Central memory CD4-positive, alpha-beta T cell (primary cell): Measurements from ENCODE around the gene TRPV5.

ENCODE experiments used
- DNase-seq: peaks from one replicate; pipeline ENCODE4 v3.0.0; 2022

TRPV5 gene

DNA sequence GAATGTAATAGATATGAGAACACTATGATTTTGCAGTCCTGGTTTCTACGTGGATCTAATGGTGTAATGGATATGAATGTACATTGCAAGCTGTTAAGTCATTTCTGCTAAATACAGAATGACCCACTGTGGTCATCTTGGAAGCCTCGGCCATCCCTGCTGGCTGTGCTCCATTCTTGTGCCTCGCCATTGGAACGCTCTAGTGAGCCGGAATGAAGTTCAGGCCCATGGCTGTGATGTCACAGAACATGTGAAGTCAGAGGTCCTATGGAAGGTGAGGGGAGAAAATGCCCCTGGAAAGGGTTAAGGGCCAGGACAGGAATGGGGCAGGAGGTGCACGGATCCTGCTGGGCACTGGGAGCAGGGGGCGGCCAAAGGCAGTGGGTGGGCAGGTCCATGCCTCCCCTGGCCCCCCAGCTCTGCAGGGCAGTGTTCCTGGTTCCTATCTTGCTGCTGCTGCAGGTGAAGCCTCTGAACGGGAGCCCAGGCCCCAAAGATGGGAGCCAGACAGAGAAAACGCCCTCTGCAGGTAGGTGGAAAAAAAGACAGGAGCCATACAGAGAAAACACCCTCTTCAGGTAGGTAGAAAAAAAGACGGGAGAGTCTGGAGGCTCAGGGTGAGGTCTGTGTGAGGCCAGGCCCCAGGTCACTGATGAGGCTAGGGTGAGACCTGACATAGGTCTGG is 5.8 kb upstream of the TRPV5 start, which contains the start of gene LLCFC1:
LLCFC1 (plus strand) TSS at position 259 of the 685 bp plus-strand sequence; CDS start at position 397, 138 bp downstream.
- DNase-seq, result no peak

DNA sequence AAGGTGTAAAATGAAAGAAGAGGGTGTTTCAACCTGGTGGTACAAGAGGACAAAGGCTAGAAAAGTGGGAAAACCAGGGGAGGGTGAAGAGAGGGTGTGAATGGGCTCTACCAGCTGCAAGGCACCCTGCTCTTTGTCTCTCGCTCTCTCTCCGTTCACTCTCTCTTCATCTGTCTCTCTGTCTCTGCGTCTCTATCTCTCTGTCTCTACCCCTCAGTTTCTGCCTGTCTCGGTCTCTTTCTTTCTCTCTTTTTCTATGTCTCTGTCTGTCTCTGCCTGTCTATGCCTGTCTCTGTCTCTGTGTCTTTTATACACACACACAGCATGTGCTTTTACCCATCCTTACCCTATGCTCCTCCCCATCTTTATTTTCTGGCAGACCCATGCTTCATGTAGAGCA is 5.1 kb upstream of the TRPV5 start:
- DNase-seq, result no peak

DNA sequence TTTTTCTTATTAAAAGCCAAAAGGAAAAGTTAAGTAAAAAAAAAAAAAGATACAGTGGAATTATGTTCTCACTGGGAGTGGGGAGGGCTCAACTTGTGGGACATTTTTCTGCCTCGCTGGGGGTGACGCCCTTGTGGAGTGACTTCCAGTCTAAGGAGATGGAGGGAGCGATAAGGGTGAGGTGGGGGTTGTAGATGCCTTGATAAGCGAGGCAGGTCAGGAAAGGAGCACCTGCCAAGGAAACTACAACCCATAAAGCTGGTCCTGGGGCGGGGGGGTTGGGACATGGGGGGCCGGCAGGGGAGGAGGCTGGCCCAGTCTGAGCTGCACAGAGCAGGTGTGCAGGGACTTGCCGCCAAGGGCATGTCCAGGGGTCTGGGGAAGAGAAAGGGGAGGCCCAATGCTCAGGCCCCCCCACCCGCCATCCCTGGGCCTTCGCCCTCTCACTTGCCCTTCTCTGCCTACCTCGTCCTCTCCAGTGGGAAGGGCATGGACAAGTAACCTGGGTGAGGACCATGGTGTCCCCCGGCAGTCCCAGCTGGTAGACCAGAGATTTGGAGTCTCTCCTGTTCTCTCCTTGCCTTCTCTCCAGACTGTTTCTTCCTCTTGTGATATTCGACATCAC is 2.5 kb upstream of the TRPV5 start:
- DNase-seq, result no peak

DNA sequence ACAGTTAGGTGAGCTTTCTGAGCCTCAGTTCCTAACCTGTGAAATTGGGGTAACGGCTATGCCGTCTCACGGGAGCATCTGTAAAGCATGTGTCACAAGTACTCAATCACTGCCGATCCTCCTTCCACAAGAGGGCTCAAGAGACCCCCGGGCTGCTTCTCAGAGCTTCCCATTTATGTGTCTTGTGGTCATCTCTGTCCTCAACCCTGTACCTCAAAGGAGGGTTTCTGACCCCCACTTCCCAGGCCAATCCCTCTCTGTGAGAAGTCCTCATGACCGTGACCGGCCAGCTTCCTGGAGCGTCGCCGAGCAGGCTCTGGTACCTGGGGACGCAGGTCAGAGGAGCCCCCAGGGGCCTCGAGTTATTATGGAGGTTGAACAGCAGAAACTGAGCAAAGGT is 510 bp upstream of the TRPV5 start:
- DNase-seq, result no peak

DNA sequence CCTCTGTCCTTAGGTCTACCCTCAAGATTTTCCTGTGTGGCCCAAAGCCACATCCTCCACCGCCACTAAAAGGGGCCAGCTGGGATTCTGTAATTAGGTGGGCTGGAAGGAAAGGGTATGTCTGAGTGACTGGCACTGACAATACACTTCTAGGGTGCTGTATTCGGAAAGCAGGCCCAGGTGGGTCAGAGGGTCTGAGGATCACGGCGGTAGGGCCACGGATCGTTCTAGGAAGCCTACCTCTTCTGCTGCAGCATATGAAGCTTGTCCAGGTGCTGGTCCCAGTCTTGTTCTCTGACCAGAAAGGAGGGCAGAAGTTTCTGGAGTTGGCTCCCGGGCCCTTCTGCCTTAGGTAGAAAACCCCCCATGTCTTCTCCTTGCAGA is 462 bp downstream of the TRPV5 start:
- DNase-seq, result no peak

DNA sequence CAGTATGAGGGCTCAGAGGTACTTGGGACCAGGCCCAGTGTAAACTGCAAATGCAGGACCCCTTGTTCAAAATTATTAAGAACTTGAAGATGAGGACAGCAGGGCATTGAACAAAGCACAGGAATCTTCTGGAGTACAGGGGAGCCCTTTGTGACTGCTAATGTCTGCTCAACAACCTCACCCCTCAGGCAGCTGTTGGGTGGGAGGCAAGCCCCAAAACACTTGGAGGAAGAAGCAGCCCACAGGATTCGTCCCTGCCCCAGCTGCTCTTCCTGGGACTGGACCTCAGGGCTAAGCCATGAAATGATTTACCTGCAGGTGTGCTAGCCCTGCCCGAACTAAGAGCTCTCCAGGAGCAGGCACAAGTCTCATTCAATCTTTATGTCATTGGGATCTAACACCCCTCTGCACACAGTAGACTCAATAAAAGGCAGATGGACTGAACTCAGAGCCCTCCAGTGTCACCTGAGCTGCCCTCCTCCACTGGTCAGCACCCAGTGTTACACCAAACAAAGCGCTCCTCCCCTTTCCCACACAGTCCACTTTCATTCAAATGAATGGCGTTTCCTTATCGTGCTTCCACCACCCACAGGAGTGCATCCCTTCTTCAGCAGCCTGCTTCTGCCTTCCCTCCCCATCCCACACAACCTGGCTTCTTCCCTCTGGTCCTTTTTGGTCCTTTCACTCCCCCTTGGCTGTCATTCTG is 1.0 kb downstream of the TRPV5 start:
- DNase-seq, result no peak

DNA sequence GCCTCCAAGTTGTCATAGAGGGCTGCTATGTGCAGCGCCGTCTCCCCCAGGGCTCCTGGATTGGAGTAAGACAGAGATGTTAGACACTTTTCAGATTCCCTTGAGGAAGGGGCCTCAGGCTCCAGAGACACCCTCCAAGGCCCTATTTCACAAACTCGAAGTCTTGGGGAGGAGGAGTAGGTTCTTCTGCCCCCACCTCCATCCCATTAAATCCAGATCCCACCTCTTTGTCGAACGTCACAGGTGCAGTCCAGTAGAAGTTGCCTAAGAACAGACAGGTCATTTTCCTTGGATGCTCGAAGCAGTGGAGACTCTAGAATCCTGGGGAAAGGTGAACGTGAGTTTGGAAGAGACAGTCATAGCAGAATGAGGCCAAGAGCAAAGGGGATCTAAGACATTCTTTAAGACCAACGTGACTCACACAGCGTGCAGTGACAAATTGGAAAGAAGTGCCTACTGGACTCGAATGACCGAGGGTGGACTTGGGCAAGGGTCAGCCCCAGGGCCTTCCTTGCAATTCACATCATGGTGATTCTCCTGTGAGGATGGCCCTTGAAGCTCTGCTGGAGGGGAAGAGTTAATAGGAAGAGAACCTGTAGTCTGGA is 3.3 kb downstream of the TRPV5 start:
- no peak for DNase-seq

DNA sequence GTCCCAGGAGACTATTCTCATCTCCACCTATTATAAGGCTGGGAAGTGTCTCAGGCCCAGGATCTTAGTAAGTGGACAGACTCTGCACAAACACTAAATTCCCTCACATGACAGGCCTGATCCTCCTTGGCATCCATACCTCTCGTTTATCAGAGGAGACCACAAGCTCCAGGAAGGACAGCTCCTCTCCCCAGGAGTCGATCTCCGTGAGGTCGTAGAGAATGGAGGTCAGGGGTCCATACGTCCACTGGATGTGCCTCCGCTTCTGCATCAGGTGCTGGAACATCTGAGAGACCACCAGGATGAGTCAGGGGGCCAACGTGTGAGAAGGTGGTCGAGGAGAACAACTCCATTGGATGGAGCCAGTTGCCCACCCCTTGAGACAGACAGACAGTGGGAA is 5.6 kb downstream of the TRPV5 start:
- DNase-seq, result no peak

DNA sequence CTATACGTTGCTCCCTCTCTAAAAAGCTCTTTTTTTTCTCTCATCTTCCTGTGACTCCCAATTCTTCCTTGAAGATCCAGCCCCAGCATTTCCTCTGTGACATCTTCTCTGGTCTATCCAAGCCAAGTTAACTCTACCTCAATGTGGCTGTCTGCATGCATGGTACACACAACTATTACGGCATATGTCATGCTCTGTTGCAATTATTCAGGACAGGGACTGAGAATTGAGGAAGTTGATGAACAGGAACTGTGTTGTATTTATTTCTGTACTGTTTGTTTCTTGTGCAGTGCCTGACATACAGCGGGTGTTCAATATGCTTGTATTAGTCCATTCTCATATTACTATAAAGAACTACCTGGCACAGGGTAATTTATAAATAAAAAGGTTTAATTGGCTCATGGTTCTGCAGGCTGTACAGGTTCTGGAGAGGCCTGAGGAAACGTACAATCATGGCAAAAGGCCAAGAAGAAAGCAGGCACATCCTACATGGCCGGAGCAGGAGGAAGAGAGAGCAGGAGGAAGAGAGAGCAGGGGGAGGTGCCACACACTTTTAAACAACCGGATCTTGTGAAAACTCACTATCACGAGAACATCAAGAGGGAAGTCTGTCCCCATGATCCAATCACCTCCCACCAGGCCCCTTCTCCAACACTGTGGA is 6.3 kb downstream of the TRPV5 start:
- DNase-seq, result no peak

DNA sequence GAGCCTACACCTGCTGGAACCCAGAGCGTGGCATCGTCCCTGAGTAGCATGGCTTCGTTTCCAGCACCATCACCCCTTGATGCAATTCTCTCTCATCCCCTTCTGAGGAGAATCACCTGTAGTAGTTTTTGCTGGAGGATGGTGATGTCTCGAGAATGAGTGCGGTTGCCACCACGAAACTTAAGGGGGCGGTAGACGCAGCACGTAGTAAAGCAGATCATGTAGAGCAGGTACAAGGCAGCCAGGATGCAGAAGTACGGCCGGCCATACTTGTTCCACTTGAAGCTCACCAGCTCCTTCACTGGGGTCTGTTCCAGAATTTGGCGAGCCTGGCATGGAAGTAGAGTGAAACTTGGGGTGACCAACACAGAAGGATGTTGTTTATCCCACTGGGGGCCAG is 8.1 kb downstream of the TRPV5 start:
- no peak for DNase-seq

DNA sequence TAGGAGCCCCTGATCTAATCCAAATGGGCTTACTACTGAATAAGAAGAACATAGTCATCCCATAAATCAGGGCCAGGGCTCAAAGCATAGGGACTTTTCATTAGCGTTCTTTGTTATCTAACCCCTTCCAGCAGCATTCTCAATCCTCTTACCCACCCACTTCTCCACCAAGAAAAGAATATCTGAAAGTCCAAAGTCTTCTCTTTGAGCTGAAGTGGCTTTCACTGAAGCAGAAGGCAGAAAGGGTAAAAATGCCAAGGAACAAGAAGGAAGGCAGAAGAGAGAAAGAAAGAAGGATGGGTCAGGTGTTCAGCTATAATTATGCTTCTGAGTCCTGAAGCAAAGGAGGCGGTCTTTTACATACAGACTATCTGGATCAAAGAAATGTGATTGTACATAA is 10.2 kb downstream of the TRPV5 start:
- DNase-seq, result no peak

DNA sequence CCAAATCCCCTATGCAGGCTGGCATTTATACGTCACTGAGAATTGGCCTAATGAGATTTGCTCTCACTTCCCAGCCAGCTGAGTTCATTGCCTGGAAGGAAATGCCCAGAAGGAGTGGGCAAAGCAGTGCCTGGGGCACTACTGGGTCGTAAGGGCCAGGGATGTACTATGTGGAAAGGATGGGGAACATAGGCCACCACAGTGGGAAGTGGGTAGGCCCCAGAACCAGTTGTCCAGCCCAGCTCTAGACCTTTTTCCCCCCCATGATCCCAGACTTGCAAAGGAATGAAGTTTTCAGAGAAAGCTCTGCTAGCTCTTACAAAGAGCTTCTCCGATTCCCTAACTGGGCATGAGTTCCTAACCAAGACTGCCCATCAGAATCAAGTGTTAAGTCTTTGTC is 13.9 kb downstream of the TRPV5 start:
- no peak for DNase-seq

DNA sequence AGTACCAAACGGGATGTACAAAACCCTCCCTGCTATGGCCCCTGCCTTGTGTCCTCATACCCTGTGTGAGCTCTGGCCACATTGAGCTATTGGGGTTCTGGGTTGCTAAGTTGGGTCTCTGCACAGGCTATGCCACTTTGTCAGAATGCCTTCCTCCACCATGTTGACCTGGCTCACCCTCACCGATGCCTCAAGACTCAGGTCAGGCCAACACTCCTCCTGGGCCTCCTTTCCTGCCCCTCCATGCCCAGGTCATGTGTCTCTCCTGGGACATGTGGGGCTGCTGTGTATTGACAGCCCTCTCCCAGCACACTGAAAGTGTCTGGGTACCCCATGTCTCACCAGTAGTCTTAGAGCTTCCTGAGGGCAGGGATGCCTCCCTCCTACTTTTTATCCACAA is 14.6 kb downstream of the TRPV5 start:
- no peak for DNase-seq

DNA sequence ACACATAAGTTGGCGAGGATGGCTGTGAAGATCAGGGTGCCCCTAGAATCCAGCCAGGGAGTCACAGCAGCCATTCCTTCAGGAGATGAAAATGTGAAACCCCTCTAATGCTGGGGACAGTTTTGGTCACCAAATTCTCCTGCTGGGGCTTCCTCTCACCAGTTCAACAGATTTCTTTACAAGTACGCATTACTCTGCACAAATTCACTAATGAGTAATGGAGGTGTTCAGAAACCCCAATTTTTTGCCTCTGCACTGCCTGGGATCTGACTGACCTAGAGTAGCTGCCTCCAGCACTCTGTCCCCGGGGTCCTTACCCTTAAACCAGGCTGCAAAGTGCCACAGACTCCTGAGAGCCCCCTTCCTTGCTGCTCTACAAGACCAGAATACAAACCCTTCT is 16.1 kb downstream of the TRPV5 start:
- DNase-seq, result no peak

DNA sequence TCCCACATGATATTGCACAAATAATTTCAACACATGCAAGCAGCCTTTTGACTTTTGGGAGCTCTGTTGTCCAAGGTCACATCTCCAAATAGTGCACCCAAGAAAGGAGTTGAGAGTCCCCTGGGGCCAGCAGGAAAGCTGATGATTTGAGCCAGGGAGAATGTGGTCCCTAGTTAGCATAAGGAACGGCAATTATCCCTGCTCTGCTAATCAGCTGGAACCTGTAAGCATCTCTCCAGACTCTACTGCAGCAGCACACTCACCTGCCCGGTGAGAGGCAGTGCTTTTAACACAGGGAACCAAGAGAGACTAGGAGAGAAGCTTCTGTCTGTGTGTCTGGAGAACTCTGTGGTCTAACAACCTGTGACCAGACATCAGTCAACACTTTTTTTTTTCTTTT is 17.0 kb downstream of the TRPV5 start:
- no peak for DNase-seq

DNA sequence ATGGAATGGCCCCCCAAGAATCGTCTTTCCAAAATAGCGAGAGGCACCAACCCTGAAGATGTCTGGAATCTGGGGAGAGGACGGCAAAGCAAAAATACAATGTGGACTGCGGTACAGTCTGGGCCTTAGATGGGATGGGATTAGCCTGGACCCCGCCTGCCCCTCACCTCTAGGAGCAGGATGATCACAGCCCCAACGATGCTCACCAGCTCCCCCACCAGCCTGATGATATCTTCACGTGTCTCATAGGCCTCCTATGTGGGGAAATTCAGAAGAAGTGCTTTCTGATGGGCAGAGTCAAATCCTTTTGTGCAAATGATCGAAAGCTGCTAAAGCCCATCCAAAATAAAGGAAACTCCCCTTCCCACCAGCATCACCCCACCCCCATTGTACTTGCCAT is 18.2 kb downstream of the TRPV5 start:
- no peak for DNase-seq

DNA sequence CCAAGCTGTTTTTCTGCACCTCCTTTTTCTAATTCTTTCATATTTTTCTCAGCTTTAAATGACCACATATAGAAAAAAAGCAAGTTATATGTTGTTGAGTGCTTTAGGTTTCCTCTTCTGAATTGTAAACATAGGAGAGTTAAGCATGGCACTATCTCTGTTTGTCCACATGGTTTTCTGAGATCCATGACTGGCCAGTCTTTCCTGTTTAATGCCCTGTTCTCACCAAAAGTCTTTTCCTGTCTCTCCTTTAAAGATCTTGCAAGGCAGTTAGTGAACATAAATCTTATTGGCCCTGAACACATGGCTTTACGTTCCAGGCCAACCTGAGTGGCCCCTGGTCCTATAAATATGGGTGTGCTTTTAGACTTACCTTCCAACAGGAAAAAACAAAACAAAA is 19.4 kb downstream of the TRPV5 start:
- DNase-seq, result no peak

DNA sequence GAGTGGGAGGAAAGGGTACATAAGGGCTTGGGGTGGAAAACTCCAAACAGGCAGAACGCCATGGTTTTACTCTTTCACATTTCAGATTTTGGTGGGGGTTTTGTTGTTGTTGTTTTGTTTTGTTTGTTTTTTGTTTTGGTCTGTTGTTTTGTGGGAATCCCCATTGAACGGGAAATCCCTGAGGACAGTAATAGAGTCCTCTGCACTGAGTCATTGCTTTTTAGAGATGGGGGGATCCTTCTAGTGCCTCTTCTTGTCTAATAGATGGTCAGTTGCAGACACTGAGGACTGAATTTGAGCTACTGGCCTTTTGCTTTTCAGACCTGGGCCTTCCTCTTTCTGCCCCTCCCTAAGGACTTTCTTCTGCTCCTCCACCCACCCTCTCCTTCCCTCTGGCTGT is 20.0 kb downstream of the TRPV5 start:
- DNase-seq, result no peak

DNA sequence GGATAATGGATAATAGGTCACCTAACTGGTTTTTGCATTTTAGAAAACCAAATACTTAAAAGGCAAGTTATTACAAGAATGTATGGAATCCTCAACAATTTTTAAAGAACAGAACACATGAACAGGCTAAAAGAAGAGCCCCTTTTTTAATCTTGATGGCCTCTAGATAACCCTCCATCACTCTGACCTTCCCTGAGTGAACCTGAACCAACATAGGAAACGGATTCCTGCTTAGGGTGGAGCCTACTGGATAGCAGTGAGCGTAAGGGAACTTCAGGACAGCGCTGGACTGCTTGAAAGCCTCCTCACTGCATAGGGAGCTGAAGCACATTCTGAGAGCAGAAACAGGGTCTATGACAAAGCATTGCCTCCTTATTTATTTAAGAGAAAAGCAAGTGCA is 20.5 kb downstream of the TRPV5 start:
- DNase-seq, result no peak

DNA sequence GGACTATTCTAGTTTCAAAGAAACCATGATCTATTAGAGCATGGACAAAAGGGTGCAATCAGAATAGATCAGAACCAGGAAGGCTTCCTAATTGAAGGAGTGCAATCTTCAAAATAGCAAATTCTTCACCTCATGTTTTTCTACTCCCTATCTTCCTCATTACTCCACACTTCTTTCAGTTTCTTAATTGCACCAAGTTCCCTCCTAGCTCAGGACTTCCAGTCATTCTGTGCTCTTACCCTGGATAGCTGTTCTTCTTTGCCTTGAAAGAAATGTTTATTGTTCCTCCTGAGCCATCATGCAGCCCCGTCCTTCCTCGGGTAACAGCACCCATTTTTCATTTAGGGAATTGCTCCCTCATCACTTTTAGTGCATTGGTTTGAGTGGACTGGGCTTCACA is 23.1 kb downstream of the TRPV5 start:
- DNase-seq, result no peak

DNA sequence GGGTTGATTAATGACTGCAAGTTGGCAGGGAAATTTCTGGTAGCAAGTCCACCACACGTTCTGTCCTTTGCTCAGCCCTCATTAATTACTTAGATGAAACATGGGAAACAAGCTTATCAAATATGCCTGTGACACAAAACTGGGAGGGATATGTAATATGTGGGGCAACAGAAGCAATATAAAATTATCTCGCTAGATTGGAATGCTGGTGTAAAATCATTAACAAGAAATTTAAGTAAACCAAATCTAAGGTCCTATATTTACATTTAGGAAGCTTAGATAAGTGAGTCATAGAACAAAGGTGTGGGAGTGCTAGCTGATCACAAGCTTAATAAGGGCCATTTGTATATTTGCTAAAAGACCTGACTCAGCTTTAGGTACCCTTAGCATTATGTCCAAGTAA is 23.5 kb downstream of the TRPV5 start:
- DNase-seq, result no peak

DNA sequence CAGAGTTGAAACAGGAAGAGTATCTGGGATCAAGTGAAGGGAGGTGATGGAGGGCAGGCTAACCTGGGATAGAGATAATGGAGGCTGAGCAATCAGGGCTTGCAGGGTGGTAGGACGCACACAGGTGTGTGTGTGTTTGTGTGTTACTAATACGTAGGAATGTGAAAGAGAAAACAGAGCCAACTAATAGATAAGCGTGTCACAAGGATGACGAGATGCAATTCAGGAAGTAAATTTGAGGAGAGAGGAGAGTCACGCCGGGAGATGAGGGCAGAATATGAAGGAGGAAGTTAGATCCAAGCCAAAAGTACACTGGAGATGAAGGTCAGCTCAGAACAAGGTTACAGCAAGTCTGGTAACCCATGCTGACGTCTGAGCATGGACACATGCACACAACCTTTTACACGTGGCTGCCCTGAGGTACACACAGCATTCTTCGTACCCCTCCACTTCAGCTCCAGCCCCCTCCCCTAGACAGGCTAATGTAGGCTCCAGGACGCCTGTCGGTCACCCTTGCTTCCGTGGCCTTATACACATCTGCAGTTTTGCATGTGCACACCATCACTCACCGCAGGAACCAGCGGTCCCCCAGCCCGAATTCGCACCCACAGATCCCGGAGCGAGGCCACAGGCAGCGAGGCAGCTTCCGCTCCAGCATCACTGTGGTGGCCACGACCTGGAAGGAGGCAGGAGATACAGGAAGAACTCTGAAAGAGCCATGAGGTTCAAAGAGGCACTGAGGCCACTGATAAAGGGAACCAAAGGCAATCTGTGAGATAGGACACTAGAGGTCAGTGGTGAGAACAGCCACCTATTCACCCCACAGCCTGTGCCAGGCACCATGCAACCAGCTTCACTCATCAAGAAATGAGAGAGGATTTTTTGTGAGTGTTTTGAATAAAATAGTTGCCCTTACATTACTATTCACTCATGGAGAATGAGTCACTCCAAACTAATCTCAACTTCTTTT is 24.3 kb downstream of the TRPV5 start:
- no peak for DNase-seq
